GM21529 (cell line): Measurements from ENCODE around the gene GPR25.
"Not testable (repeated sequence)": the region's sequence is repeated elsewhere in the genome, so short reads cannot be mapped to it uniquely, and the experiment has no call there.

Source experiments
- ATAC-seq: cut with Tn5 transposase; IDR thresholded peaks from one replicate; pipeline ENCODE4 v1.9.1; 2021; ENCODE audit not compliant: unreplicated experiment

GPR25 gene

GRCh38 chr1:200911361-200911760 is 38.6 kb downstream of the GPR25 start:
- ATAC-seq, result no peak

DNA sequence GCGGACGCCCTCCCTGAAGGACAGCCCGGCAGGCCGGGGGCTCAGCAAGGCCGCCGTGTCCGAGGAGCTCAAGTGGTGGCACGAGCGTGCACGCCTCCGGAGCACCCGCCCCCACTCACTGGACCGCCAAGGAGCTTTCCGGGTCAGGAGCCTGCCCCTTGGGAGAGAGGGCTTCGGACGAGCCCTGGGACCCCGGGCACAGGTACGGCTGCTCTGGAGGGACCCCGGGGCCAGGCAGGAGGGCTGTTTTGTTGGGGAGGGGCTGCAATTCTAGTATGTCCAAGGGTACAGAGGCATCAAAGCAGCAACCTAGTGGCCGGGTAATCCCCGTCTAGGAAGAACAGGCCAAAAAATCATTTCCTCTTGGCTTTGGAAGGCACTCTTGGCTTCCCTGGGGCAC is 39.2 kb downstream of the GPR25 start:
- ATAC-seq, result not testable (repeated sequence)

- ATAC-seq, result no peak
Observed at GRCh38 chr1:200912737-200913407, 40.1 kb downstream of the GPR25 start.

- ATAC-seq, result no peak
Observed at GRCh38 chr1:200916152-200916551, 43.4 kb downstream of the GPR25 start.

GRCh38 chr1:200916681-200917080 is 43.9 kb downstream of the GPR25 start:
- no peak for ATAC-seq

DNA sequence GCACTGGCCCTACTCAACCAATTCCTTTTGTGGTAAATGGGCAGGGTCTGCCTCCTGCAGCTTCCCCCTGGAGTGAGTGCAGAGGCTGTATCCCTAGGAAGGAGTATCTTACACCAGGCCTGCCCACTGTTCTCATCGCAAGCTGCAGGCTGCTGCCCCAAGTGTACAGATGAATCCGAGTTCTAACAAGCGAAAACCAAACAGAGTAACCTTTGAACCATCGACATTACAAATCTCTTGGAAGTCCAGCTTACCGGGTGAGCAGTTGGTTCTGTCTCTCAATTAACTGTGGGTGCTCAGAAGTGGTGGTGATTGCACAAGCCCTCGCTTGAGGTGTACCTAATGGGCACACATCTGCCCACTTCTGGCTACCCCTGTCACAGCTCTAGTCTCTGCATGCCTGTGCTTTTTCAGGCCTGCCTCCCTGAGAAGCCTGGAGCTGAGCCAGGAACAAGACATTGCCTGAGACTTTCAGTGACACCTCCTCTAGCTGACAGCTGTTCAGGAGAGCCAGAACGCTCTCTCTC is 44.6 kb downstream of the GPR25 start:
- ATAC-seq, result no peak

DNA sequence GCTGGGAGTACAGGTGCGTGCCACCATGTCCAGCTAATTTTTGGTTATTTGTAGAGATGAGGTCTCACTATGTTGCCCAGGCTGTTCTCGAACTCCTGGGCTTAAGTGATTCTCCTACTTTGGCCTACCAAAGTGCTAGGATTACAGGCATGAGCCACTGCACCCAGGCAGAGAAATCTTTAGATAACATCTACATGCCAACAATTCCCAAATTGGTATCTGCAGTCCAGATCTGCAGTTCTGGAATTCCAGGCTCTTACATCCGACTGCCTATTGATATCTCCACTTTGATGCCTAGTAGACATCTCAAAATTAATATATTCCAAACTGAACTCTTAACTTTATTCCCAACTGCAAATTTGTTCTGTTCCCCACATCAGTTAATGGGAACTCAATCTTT is 45.2 kb downstream of the GPR25 start:
- no peak for ATAC-seq

DNA sequence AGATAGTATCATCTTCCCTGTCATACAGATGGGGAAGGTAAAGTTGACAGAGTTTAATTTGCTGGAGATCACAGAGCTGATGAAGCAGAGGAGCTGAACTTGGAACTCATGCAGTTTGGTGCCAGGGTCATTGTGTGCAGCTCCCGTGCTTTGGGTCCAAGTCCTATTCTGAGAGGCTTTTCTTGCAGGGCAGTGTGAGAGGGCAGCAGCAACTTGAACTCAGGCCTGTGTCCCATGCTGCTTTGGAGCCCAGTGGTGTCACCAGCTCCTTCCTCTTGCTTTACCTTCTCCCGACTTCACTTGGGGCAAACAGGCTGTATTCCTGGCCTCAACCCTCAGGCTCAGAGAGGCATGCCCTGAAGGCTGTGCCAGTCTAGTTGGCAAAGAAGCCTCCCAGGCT is 46.6 kb downstream of the GPR25 start:
- no peak for ATAC-seq

GRCh38 chr1:200921571-200922110 is 48.9 kb downstream of the GPR25 start:
- no peak for ATAC-seq

- ATAC-seq, result no peak
Observed at GRCh38 chr1:200922406-200922805, 49.6 kb downstream of the GPR25 start.

GRCh38 chr1:200923601-200924000 is 50.8 kb downstream of the GPR25 start:
- no peak for ATAC-seq
